C4-2B (cell line): Measurements from ENCODE around the gene EIF3K.
A peak's percentile ranks its signal among the peaks of the same experiment; 100 is the strongest.
"Not testable (repeated sequence)": the region's sequence is repeated elsewhere in the genome, so short reads cannot be mapped to it uniquely, and the experiment has no call there.

Source experiments
- H3K27ac ChIP-seq: fragments of 450-650 bp; 2 replicates; pipeline ENCODE4 v1.5.1; 2017
- ZFX ChIP-seq: fragments of 450-650 bp; IDR thresholded peaks from 2 replicates; pipeline ENCODE4 v1.6.1; 2017
- TF ChIP-seq, protein P1 (sequence below): fragments of 450-650 bp; conservative IDR thresholded peaks from 2 replicates; pipeline ENCODE4 v1.5.1; 2017; ENCODE audit warnings: mild to moderate bottlenecking

The EIF3K gene

GRCh38 chr19:38619361-38620174, 580 bp downstream of the EIF3K start:
- TF ChIP-seq ZFX, result no peak
- TF ChIP-seq, protein P1, sequence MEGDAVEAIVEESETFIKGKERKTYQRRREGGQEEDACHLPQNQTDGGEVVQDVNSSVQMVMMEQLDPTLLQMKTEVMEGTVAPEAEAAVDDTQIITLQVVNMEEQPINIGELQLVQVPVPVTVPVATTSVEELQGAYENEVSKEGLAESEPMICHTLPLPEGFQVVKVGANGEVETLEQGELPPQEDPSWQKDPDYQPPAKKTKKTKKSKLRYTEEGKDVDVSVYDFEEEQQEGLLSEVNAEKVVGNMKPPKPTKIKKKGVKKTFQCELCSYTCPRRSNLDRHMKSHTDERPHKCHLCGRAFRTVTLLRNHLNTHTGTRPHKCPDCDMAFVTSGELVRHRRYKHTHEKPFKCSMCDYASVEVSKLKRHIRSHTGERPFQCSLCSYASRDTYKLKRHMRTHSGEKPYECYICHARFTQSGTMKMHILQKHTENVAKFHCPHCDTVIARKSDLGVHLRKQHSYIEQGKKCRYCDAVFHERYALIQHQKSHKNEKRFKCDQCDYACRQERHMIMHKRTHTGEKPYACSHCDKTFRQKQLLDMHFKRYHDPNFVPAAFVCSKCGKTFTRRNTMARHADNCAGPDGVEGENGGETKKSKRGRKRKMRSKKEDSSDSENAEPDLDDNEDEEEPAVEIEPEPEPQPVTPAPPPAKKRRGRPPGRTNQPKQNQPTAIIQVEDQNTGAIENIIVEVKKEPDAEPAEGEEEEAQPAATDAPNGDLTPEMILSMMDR, result no peak
- H3K27ac ChIP-seq, result peak overlapping the region; percentile 93

DNA sequence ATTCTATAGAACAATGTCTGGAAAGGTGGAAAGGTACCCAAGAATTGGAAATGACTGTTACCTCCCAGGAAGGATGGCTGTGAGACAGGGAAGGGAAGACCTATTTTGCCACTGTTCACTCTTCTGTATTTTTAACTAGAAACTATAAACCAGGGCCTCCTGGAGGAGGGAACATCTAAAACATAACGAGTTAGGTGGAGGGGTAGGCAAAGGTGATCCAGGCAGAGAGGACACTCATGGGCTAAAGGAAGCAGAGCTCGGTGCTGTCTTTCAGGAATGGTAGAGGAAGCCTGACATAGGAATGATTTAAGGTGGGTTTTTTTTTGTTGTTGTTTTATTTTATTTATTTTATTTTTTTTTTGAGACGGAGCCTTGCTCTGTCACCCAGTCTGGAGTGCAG, 5.8 kb downstream of the EIF3K start:
- H3K27ac ChIP-seq, result no peak overlapping the region

GRCh38 chr19:38626401-38626800, 7.4 kb downstream of the EIF3K start:
- TF ChIP-seq ZFX, result no peak
- TF ChIP-seq, protein P1, result no peak
- H3K27ac ChIP-seq, result no peak overlapping the region

More for the DNA sequence above, 5.8 kb downstream of the EIF3K start:
- TF ChIP-seq, protein P1, result no peak

DNA sequence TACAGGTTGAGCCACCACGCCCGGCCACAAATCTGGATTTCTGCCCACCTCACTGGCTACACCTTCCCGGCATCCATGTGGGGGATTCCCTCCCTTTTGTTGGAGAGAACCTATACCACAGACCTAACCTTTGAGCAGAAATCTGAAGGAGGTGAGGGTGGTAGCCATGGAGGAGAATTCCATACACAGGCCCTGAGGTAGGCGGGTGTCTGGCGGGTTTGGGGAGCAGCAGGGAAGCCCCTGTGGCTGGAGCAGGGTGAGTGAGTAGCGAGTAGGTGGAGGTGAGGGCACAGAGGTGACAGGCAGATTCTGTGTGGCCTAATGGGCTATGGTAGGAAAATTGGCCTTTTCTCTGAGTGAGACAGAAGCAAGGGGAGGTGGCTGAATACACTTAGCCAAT, 10.6 kb downstream of the EIF3K start:
- no peak overlapping the region for H3K27ac ChIP-seq
- TF ChIP-seq, protein P1, result no peak
- TF ChIP-seq ZFX, result no peak

DNA sequence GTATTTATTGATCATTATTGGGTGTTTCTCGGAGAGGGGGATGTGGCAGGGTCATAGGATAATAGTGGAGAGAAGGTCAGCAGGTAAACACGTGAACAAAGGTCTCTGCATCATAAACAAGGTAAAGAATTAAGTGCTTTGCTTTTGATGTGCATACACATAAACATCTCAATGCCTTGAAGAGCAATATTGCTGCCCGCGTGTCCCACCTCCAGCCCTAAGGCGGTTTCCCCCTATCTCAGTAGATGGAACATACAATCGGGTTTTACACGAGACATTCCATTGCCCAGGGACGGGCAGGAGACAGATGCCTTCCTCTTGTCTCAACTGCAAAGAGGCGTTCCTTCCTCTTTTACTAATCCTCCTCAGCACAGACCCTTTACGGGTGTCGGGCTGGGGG, 12.3 kb downstream of the EIF3K start:
- not testable (repeated sequence) for H3K27ac ChIP-seq

- H3K27ac ChIP-seq, result not testable (repeated sequence)
Observed at GRCh38 chr19:38631811-38632475, 13.0 kb downstream of the EIF3K start.

DNA sequence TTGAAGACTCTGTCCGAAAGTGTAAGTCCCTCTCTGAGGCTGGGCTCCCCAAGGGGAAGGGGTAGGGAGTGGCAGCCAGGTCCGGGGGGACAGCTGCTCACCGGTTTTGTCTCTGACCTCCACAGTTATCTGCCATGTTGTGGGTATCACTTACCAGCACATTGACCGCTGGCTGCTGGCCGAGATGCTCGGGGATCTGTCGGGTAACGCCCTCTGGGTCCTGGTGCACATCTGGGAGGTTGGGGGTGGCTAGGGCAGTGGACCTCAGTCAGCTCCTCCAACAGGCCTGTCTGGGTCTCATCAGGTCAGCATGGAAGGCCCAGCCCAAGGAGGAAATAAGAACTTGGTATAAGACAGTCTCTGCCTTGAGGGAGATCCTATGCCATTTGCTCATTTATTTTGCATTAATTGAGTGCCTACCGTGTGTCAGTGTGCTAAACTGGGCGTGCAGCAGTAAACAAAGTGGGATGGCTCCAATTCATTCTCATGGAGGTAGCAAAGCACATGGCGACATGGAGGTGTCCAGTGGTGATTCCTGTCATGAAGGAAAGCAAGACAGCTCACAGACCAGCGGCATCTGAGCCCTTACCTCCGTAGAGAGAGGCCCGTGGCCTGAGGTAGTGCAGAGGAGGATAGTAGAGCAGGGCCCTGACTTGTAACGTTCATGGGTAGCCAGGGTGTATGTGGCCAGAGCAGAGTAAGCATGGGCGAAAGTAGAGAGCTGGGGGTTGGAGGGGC, 13.7 kb downstream of the EIF3K start:
- no peak for TF ChIP-seq ZFX
- TF ChIP-seq, protein P1, result no peak
- H3K27ac ChIP-seq, result no peak overlapping the region

GRCh38 chr19:38634757-38635482, 15.9 kb downstream of the EIF3K start:
- H3K27ac ChIP-seq, result no peak overlapping the region
- TF ChIP-seq, protein P1, result peak; percentile 97
- TF ChIP-seq ZFX, result no peak
